ENCODE data around the gene SFI1. TPM values are rescaled to one million over a fixed set of nuclear protein-coding genes. Genes with fewer than 3 reads are reported as not detected.

Gene SFI1
- total and polyA plus RNA-seq, 2 donors (not counting 1 experiment from before 2014, with no cell fraction given), result 80.2 to 182 TPM

- no peaks in the 10 kb centered on the region for H3K9me3 ChIP-seq (ENCODE audit: control extremely low read depth in 1 of 3, control insufficient read depth in 2 of 3, insufficient read depth in 1 of 3, low read length in 2 of 3)
- H3K4me2 ChIP-seq (replicated peaks; ENCODE audit: low read depth, low read length, poor library complexity, severe bottlenecking), result no peak overlapping the region
- no peak for TF ChIP-seq EZH2 (IDR thresholded peaks at IDR 0.05; ENCODE audit: borderline replicate concordance, insufficient read depth, low read depth, low read length, poor library complexity, severe bottlenecking)
- H3K4me1 ChIP-seq (ENCODE audit: control insufficient read depth in 2 of 2, insufficient read depth in 2 of 2, low read length in 2 of 2), result no peaks in the 10 kb centered on the region
- ChIA-PET POLR2A (no interaction called here), CTCF (interaction anchor here (0.6 to 1.4 kb wide), 2 partner anchors 30 to 345 kb away, joined by 3 read pairs; no protein-coding TSS in a partner anchor)
- H3K36me3 ChIP-seq (replicated peaks in 1 of 2; ENCODE audit: control extremely low read depth in 1 of 2, control insufficient read depth in 1 of 2, extremely low read depth in 1 of 2, insufficient read depth in 2 of 2, low read length in 1 of 2), result peaks cover 0 to 47% of the 10 kb centered on the region in 2 experiments
- no peak overlapping the region for H2AFZ ChIP-seq (ENCODE audit: insufficient read depth, low read depth, low read length, poor library complexity, severe bottlenecking)
- DNase-seq (no peak), ATAC-seq (ENCODE audit: low read depth) (no peak)
- no peak overlapping the region for H3K9ac ChIP-seq (ENCODE audit: low read length)
- no peak overlapping the region for H3K27ac ChIP-seq (ENCODE audit: low read length in 2 of 2)
- intact Hi-C loops (cut with micrococcal nuclease), result no loop called here
- Mint-ChIP-seq H3K4me1 (no peaks in the 10 kb centered on the region), H3K9me3 (ENCODE audit: insufficient read depth) (no peaks in the 10 kb centered on the region), H3K27ac (no peak overlapping the region), H3K4me3 (no peak overlapping the region), H3K27me3 (no peaks in the 10 kb centered on the region)
- no peaks in the 10 kb centered on the region for H3K79me2 ChIP-seq (ENCODE audit: control insufficient read depth, insufficient read depth, low read length)
- WGBS (ENCODE audit: insufficient coverage), result 93% methylated on average over 3 of the region's 14 CpGs
- no peaks in the 10 kb centered on the region for H4K20me1 ChIP-seq (ENCODE audit: control insufficient read depth, insufficient read depth, low read length, poor library complexity, severe bottlenecking)
- no peak overlapping the region for H3K4me3 ChIP-seq (ENCODE audit: control extremely low read depth in 1 of 5, extremely low read depth in 1 of 5, insufficient read depth in 1 of 5, low read depth in 2 of 5, low read length in 4 of 5)
- no peaks in the 10 kb centered on the region for H3K27me3 ChIP-seq (replicated peaks in 1 of 4; ENCODE audit: control extremely low read depth in 1 of 4, control insufficient read depth in 3 of 4, insufficient read depth in 4 of 4, low read length in 3 of 4)
Observed at GRCh38 chr22:31604137-31604705, 107.9 kb downstream of the SFI1 start.

GRCh38 chr22:31604746-31605705 is 108.7 kb downstream of the SFI1 start:
- Histone ChIP-seq H3K27me3 (replicated peaks in 1 of 4; ENCODE audit: control extremely low read depth in 1 of 4, control insufficient read depth in 3 of 4, insufficient read depth in 4 of 4, low read length in 3 of 4) (no peaks in the 10 kb centered on the region), H3K9ac (ENCODE audit: low read length) (no peak overlapping the region), H3K79me2 (ENCODE audit: control insufficient read depth, insufficient read depth, low read length) (no peaks in the 10 kb centered on the region), H3K4me1 (ENCODE audit: control insufficient read depth in 2 of 2, insufficient read depth in 2 of 2, low read length in 2 of 2) (no peaks in the 10 kb centered on the region), H3K4me2 (replicated peaks; ENCODE audit: low read depth, low read length, poor library complexity, severe bottlenecking) (no peak overlapping the region), H3K9me3 (ENCODE audit: control extremely low read depth in 1 of 3, control insufficient read depth in 2 of 3, insufficient read depth in 1 of 3, low read length in 2 of 3) (no peaks in the 10 kb centered on the region), H4K20me1 (ENCODE audit: control insufficient read depth, insufficient read depth, low read length, poor library complexity, severe bottlenecking) (no peaks in the 10 kb centered on the region), H3K36me3 (replicated peaks in 1 of 2; ENCODE audit: control extremely low read depth in 1 of 2, control insufficient read depth in 1 of 2, extremely low read depth in 1 of 2, insufficient read depth in 2 of 2, low read length in 1 of 2) (peaks cover 0 to 47% of the 10 kb centered on the region in 2 experiments), H2AFZ (ENCODE audit: insufficient read depth, low read depth, low read length, poor library complexity, severe bottlenecking) (no peak overlapping the region), H3K27ac (ENCODE audit: low read length in 2 of 2) (no peak overlapping the region), H3K4me3 (ENCODE audit: control extremely low read depth in 1 of 5, extremely low read depth in 1 of 5, insufficient read depth in 1 of 5, low read depth in 2 of 5, low read length in 4 of 5) (no peak overlapping the region)
- ChIA-PET CTCF (interaction anchor here (1.4 kb wide), 1 partner anchor 29 kb away, joined by 3 read pairs; no protein-coding TSS in a partner anchor), POLR2A (no interaction called here)
- Mint-ChIP-seq H3K4me1 (no peaks in the 10 kb centered on the region), H3K27ac (no peak overlapping the region), H3K9me3 (ENCODE audit: insufficient read depth) (no peaks in the 10 kb centered on the region), H3K4me3 (no peak overlapping the region), H3K27me3 (no peaks in the 10 kb centered on the region)
- intact Hi-C loops (cut with micrococcal nuclease), result no loop called here
- 89% methylated on average over 16 of the region's 17 CpGs for WGBS (ENCODE audit: insufficient coverage)
- ATAC-seq (ENCODE audit: low read depth), result no peak
- no peak for TF ChIP-seq CTCF (IDR thresholded peaks at IDR 0.05)
- TF ChIP-seq EZH2 (IDR thresholded peaks at IDR 0.05; ENCODE audit: borderline replicate concordance, insufficient read depth, low read depth, low read length, poor library complexity, severe bottlenecking), result no peak
- no peak for DNase-seq

Data from B cell (primary cell).